ENCODE data around the gene MPEG1. TPM values are rescaled to one million over a fixed set of nuclear protein-coding genes. Genes with fewer than 3 reads are reported as not detected.
A peak's percentile ranks its signal among the peaks of the same experiment; 100 is the strongest.

The MPEG1 gene
- total and polyA plus RNA-seq, 4 donors: 7.0 to 63.5 (median 36.9) TPM

DNA sequence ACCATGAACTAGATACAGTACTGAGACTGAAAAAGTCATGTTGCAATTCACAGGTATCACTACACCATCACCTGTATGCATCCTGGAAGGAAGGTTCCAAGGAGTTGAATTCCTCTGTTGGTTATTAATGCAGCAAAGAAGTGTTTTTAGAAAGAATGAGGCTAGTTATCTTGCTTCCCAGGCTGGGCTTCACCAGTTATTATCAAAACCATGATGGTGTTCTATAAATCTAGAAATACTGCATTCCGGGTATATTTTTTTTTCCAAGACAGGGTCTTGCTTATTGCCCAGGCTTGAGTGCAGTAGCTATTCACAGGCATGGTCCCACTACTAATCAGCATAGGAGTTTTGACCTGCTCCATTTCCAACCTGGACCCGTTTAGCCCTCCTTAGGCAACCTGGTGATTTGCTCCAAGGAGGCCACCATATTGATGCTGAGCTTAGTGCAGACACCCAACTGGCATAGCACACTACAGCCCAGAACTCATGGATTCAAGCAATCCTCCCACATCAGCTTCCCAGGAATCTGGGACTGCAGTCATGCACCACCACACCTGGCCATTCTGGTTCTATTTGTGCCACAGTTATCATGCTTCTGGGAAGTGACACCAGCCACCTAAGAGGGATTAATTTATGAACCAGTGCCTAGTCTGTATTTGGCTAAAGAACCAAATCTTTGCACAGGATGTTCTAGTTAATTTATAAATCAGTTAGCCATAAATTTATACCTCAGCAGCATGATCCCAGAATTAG is 1.6 kb upstream of the MPEG1 start:
- Histone ChIP-seq H3K36me3 (ENCODE audit: control insufficient read depth in 4 of 4, insufficient read depth in 4 of 4, low read length in 4 of 4) (peaks cover 0 to 7% (median 0%) of the 10 kb centered on the region in 4 donors), H3K27ac (ENCODE audit: low read depth in 1 of 2, low read length in 1 of 2) (no peak overlapping the region), H3K27me3 (ENCODE audit: control insufficient read depth in 3 of 3, insufficient read depth in 3 of 3, low read length in 2 of 3) (no peaks in the 10 kb centered on the region), H3K4me3 (no peak overlapping the region), H3K9me3 (ENCODE audit: control insufficient read depth in 4 of 4, insufficient read depth in 3 of 4, low read length in 3 of 4) (no peaks in the 10 kb centered on the region), H3K4me1 (ENCODE audit: control insufficient read depth in 5 of 5, insufficient read depth in 5 of 5, low read length in 5 of 5) (peaks cover 0 to 11% (median 4%) of the 10 kb centered on the region in 5 donors), H3K9ac (ENCODE audit: insufficient read depth in 1 of 2, low read length in 2 of 2) (no peak overlapping the region)
- DNase-seq (no peak), ATAC-seq (ENCODE audit: insufficient read depth, low FRiP score) (no peak)
- TF ChIP-seq, protein P1, sequence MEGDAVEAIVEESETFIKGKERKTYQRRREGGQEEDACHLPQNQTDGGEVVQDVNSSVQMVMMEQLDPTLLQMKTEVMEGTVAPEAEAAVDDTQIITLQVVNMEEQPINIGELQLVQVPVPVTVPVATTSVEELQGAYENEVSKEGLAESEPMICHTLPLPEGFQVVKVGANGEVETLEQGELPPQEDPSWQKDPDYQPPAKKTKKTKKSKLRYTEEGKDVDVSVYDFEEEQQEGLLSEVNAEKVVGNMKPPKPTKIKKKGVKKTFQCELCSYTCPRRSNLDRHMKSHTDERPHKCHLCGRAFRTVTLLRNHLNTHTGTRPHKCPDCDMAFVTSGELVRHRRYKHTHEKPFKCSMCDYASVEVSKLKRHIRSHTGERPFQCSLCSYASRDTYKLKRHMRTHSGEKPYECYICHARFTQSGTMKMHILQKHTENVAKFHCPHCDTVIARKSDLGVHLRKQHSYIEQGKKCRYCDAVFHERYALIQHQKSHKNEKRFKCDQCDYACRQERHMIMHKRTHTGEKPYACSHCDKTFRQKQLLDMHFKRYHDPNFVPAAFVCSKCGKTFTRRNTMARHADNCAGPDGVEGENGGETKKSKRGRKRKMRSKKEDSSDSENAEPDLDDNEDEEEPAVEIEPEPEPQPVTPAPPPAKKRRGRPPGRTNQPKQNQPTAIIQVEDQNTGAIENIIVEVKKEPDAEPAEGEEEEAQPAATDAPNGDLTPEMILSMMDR (IDR thresholded peaks at IDR 0.05; ENCODE audit: control extremely low read depth, extremely low read depth): no peak
- WGBS, 2 donors: 90 to 93% methylated on average over 2 of the region's 2 CpGs

DNA sequence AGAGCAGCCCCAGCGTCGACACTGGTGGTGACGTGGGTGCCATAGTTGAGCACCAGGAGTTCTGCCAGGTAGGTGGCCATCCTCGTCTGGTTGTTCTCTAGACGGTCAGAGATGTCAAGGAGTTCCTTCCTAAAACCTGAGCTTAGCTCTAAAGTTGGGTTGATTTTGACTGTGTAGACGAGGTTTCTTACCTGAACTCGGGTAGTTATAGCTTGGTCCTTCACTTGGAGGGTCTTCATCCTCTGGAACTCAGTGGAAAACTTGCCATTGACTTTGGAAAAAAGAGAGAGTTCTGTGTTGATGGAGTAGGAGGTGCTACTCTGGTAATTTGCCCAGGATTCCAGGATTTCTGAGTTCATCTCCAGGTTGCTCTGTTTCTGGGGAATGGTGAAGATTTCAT is 505 bp downstream of the MPEG1 start:
- H3K9ac ChIP-seq (ENCODE audit: insufficient read depth in 1 of 2, low read length in 2 of 2): no peak overlapping the region
- peak overlapping the region in 1 of 2 donors; percentile 56 for H3K27ac ChIP-seq (ENCODE audit: low read depth in 1 of 2, low read length in 1 of 2)
- H3K9me3 ChIP-seq (ENCODE audit: control insufficient read depth in 4 of 4, insufficient read depth in 3 of 4, low read length in 3 of 4): no peaks in the 10 kb centered on the region
- peaks cover 0 to 19% (median 4%) of the 10 kb centered on the region in 5 donors for H3K4me1 ChIP-seq (ENCODE audit: control insufficient read depth in 5 of 5, insufficient read depth in 5 of 5, low read length in 5 of 5)
- TF ChIP-seq, protein P1 (IDR thresholded peaks at IDR 0.05; ENCODE audit: control extremely low read depth, extremely low read depth): no peak
- peaks cover 0 to 7% (median 1%) of the 10 kb centered on the region in 4 donors for H3K36me3 ChIP-seq (ENCODE audit: control insufficient read depth in 4 of 4, insufficient read depth in 4 of 4, low read length in 4 of 4)
- no peaks in the 10 kb centered on the region for H3K27me3 ChIP-seq (ENCODE audit: control insufficient read depth in 3 of 3, insufficient read depth in 3 of 3, low read length in 2 of 3)
- 87 to 91% methylated on average over 7 of the region's 7 CpGs for WGBS, 2 donors
- DNase-seq: no peak
- no peak overlapping the region for H3K4me3 ChIP-seq
- no peak for ATAC-seq (ENCODE audit: insufficient read depth, low FRiP score)

DNA sequence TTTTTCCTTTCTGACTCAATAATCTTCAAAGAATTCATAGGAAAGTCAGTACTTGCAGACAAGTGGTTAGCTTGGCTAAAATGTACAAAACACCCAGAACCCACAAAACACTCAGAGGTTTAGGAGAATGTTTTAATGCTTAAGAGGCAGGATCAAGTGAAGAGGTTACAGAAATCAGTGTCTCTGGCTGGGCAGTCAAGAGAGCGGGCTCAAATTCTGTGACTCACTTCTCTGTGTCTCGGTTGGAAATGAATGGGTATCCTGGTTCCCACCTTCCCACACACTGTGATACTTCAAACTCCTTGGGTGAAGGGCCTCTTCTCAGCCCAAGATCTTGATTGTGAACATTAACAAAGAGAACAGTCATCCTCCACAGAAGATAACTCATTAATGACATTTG is 3.8 kb downstream of the MPEG1 start:
- TF ChIP-seq, protein P1 (IDR thresholded peaks at IDR 0.05; ENCODE audit: control extremely low read depth, extremely low read depth): no peak
- no peak overlapping the region for H3K9ac ChIP-seq (ENCODE audit: insufficient read depth in 1 of 2, low read length in 2 of 2)
- peaks cover 0 to 35% (median 22%) of the 10 kb centered on the region in 4 donors for H3K36me3 ChIP-seq (ENCODE audit: control insufficient read depth in 4 of 4, insufficient read depth in 4 of 4, low read length in 4 of 4)
- peaks cover 0 to 10% (median 6%) of the 10 kb centered on the region in 5 donors for H3K4me1 ChIP-seq (ENCODE audit: control insufficient read depth in 5 of 5, insufficient read depth in 5 of 5, low read length in 5 of 5)
- WGBS, 2 donors: 31 to 77% methylated on average over 2 of the region's 2 CpGs
- ATAC-seq (ENCODE audit: insufficient read depth, low FRiP score) (peak; percentile 63), DNase-seq (no peak)
- H3K27ac ChIP-seq (ENCODE audit: low read depth in 1 of 2, low read length in 1 of 2): no peak overlapping the region
- no peaks in the 10 kb centered on the region for H3K27me3 ChIP-seq (ENCODE audit: control insufficient read depth in 3 of 3, insufficient read depth in 3 of 3, low read length in 2 of 3)
- no peaks in the 10 kb centered on the region for H3K9me3 ChIP-seq (ENCODE audit: control insufficient read depth in 4 of 4, insufficient read depth in 3 of 4, low read length in 3 of 4)
- no peak overlapping the region for H3K4me3 ChIP-seq
